Kidney (tissue), 14 donors: ENCODE data around the gene TSC22D1. TPM values are rescaled to one million over a fixed set of nuclear protein-coding genes. Genes with fewer than 3 reads are reported as not detected.

Experiments used
- DNase-seq, 5 donors: peaks; one replicate each; pipeline ENCODE4 v3.0.0-alpha.2; 2013 to 2020
- FAIRE-seq: peaks from 2 replicates; lab custom pipeline; 2012; peaks lifted over from hg19 to GRCh38; lab: Jason Lieb, UNC
- H3K27ac ChIP-seq, 2 donors: one replicate each; pipeline ENCODE4 v1.7.0; 2013; ENCODE audit warnings: low read depth in 2 of 2, low read length in 2 of 2, inconsistent platforms in 1 of 2
- H3K27me3 ChIP-seq: one replicate; pipeline ENCODE4 v1.7.1; 2013; ENCODE audit warnings: low read length, inconsistent platforms; ENCODE audit not compliant: control insufficient read depth, insufficient read depth
- H3K36me3 ChIP-seq, 3 donors: one replicate each; pipeline versions ENCODE4 v1.7.0 to v1.7.1; 2013; ENCODE audit warnings: low read length in 3 of 3, control low read depth in 1 of 3, inconsistent platforms in 1 of 3; ENCODE audit not compliant: insufficient read depth in 3 of 3, control insufficient read depth in 2 of 3
- H3K4me1 ChIP-seq, 3 donors: one replicate each; pipeline versions ENCODE4 v1.7.0 to v1.7.1; 2013; ENCODE audit warnings: low read length in 3 of 3, inconsistent platforms in 1 of 3, low read depth in 1 of 3; ENCODE audit not compliant: control insufficient read depth in 2 of 3, insufficient read depth in 2 of 3
- H3K4me3 ChIP-seq, 3 donors: one replicate each; pipeline versions ENCODE4 v1.7.0 to v1.8.1; 2013; ENCODE audit warnings: low read length in 3 of 3, control low read depth in 1 of 3, inconsistent platforms in 1 of 3
- H3K9ac ChIP-seq, 3 donors: one replicate each; pipeline versions ENCODE4 v1.7.0 to v1.7.1; 2013; ENCODE audit warnings: low read length in 3 of 3, control low read depth in 1 of 3, inconsistent platforms in 1 of 3
- H3K9me3 ChIP-seq, 3 donors: one replicate each; pipeline versions ENCODE4 v1.7.0 to v1.7.1; 2013; ENCODE audit warnings: low read length in 3 of 3, control low read depth in 1 of 3, inconsistent platforms in 1 of 3; ENCODE audit not compliant: control insufficient read depth in 2 of 3, insufficient read depth in 1 of 3
- intact Hi-C: fragments of 100-400 bp; cut with DNase I; formaldehyde crosslinking; loops from one replicate; pipeline ENCODE4 v1.11.1; 2022
- polyA plus RNA-seq: library from polyadenylated mRNA; stranded (reverse); fragments of 350-450 nt; fragmentation: Illumina TruSeq; extraction: RNeasy Lipid Tissue Mini Kit (QIAGEN cat#74804); gene quantifications from one replicate; pipeline ENCODE4 v1.2.3, GENCODE V29; 2014; ENCODE audit warnings: low read depth, low replicate concordance; ENCODE audit not compliant: insufficient read depth
- total RNA-seq: library from RNA; stranded (reverse); fragmentation: NEBNext Ultra II Directional; extraction: Animal tissue kit (Norgen Biotek cat#: 25700); gene quantifications from one replicate; pipeline ENCODE4 v1.2.1, GENCODE V29; 2021
- TF ChIP-seq, protein P1 (sequence below): IDR thresholded peaks from 3 replicates; pipeline ENCODE4 v1.5.1; 2012; ENCODE audit warnings: mild to moderate bottlenecking, moderate library complexity, borderline replicate concordance; ENCODE audit not compliant: insufficient read depth; ENCODE audit errors: extremely low read depth
- donor health status: control.
- donor health status: control.
- donor health status: control.
- donor health status: control.
- donor health status: control.
- donor health status: DM: yes; HTN: yes; CAD: no.
- donor health status: Normal renal cell carcinoma (clear cell type).

TSC22D1 gene
- total and polyA plus RNA-seq, 2 donors from 2014 or later: 163 to 349 TPM

DNA sequence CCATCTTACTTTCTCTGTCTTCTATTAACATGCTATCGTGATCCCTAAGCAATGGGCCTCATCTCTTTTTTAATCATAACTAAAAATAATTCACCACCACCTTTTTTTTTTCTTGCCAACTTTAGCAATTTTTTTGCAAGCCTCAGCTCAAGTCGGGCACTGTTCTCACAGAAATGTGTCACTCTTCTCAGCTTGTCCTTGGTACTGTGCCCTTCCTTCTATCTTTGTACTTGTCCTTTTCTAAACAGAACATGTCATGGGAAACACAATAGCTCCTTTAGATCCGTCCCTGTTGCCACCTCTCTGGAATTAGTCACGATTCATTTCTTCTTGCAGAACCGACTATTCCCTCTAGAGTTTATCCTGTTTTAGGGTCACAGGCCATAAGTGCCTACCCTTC lies 192.2 kb downstream of the TSC22D1 start:
- peaks cover 0 to 2% (median 0%) of the 10 kb centered on the region in 3 donors for H3K36me3 ChIP-seq
- H3K4me3 ChIP-seq: no peak overlapping the region
- no peaks in the 10 kb centered on the region for H3K27me3 ChIP-seq
- no peak overlapping the region for H3K27ac ChIP-seq
- intact Hi-C loops: no loop called here
- no peak for DNase-seq
- FAIRE-seq: no peak
- H3K9me3 ChIP-seq: no peaks in the 10 kb centered on the region
- TF ChIP-seq, protein P1, sequence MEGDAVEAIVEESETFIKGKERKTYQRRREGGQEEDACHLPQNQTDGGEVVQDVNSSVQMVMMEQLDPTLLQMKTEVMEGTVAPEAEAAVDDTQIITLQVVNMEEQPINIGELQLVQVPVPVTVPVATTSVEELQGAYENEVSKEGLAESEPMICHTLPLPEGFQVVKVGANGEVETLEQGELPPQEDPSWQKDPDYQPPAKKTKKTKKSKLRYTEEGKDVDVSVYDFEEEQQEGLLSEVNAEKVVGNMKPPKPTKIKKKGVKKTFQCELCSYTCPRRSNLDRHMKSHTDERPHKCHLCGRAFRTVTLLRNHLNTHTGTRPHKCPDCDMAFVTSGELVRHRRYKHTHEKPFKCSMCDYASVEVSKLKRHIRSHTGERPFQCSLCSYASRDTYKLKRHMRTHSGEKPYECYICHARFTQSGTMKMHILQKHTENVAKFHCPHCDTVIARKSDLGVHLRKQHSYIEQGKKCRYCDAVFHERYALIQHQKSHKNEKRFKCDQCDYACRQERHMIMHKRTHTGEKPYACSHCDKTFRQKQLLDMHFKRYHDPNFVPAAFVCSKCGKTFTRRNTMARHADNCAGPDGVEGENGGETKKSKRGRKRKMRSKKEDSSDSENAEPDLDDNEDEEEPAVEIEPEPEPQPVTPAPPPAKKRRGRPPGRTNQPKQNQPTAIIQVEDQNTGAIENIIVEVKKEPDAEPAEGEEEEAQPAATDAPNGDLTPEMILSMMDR: no peak
- no peak overlapping the region for H3K9ac ChIP-seq
- no peaks in the 10 kb centered on the region for H3K4me1 ChIP-seq

- no peak for DNase-seq
- H3K27me3 ChIP-seq: no peaks in the 10 kb centered on the region
- no peak for FAIRE-seq
- H3K36me3 ChIP-seq: peaks cover 0 to 2% (median 0%) of the 10 kb centered on the region in 3 donors
- H3K4me1 ChIP-seq: no peaks in the 10 kb centered on the region
- H3K9me3 ChIP-seq: no peaks in the 10 kb centered on the region
- no peak overlapping the region for H3K27ac ChIP-seq
- intact Hi-C loops: no loop called here
- H3K9ac ChIP-seq: no peak overlapping the region
- no peak overlapping the region for H3K4me3 ChIP-seq
- TF ChIP-seq, protein P1: no peak
Measured at GRCh38 chr13:44382635-44383145, 193.4 kb downstream of the TSC22D1 start.

Other genes with a start within 250 kb of the TSC22D1 start
- 9.7 TPM for gene SERP2, start 202.5 kb downstream of the TSC22D1 start, total RNA-seq
- 11.0 TPM for gene SERP2, start 202.5 kb downstream of the TSC22D1 start, polyA plus RNA-seq